NCI-H82 (cell line): Measurements from ENCODE around the gene PLA2G4C.

Experiments used
- DNase-seq: peaks from one replicate; lab custom pipeline; 2025; lab: John Stamatoyannopoulos, UW

The PLA2G4C gene, protein sequence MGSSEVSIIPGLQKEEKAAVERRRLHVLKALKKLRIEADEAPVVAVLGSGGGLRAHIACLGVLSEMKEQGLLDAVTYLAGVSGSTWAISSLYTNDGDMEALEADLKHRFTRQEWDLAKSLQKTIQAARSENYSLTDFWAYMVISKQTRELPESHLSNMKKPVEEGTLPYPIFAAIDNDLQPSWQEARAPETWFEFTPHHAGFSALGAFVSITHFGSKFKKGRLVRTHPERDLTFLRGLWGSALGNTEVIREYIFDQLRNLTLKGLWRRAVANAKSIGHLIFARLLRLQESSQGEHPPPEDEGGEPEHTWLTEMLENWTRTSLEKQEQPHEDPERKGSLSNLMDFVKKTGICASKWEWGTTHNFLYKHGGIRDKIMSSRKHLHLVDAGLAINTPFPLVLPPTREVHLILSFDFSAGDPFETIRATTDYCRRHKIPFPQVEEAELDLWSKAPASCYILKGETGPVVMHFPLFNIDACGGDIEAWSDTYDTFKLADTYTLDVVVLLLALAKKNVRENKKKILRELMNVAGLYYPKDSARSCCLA

DNA sequence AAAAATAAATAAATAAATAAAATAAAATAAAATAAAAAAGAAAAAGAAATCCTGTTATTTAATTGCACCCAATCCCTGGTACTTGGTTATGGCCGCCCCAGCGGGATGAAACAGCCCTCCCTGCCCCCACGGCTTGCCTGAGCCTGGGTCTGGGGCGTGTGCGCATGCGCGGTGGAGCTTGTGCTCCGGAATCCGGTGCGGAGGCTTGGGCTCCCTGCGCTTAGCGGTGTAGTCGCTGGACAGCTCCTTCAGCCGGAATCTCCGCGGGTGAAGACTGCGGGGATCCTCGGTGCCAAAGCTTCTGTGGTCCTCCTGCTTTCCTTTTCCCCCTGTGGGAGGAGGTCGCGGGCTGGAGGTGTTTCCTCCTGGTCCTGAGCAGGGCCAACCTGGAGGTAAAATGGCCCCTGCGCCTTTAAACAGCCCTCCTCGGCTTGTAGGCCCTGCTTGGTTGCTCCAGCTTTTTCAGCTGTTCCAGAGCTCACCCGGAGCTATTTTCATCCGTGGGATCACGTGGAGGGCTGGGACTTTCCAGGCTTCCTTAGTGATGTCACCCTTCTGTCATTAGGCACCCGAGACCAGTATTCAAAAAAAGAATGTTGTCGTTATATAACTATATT lies at the start of gene PLA2G4C:
Gene PLA2G4C, minus strand, starts transcription at position 468 of the 617 bp plus-strand sequence. CDS start 4,288 bp downstream, outside the sequence.
- DNase-seq, result peak; percentile 96

DNA sequence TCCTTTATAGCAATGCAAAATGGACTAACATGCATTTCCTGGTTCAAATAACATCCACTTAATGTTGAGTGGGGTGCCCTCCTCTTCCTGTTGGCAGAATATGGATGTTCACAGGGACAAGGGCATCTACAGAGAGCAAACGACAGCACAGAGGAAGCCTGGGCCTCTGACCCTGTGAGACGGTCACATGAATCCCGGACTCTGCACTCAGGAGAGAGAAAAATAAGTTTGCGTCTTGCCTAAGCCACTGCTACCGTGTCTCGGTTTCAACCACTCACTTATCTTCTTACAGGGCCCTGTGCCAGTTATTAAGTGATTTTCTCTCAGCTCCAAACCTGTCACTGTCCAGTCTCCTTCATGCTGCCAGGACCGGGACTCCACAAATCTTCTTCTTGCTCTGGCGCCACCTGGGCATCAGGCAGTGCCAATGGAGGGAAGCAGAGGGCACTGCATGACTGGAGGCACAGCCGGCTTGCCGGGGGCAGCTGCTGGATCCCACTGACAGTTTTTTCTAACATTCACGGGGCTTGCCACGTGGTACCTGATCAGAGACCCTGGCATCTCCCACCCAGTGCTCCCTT lies 47.7 kb upstream of the PLA2G4C start:
- DNase-seq, result no peak

- DNase-seq, result no peak
These were observed 43.4 kb upstream of the PLA2G4C start for GRCh38 chr19:48154003-48154402.

- DNase-seq, result peak; percentile 77
These were observed 41.9 kb upstream of the PLA2G4C start for GRCh38 chr19:48152551-48152950.

DNA sequence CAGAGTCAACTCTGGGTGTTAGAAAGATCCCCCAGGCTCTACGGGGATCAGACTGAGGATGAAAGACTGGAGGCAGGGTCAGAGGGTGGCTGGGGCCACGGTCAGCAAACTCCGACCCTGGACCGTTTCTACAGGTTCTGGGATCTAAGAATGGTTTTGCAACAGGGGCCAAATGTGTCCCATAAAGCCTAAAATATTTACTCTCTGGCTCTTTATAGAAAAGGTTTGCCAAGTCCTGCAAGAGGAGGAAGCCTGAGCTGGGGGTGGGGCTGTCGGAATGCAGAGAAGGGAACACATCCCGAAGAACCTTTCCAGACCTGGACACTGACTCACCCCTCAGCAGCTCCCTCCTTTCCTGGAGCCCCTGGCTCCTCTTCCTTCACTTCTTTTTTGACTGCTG lies 38.8 kb upstream of the PLA2G4C start:
- no peak for DNase-seq

- no peak for DNase-seq
These were observed 38.0 kb upstream of the PLA2G4C start for GRCh38 chr19:48148576-48148975.

- no peak for DNase-seq
These were observed 37.1 kb upstream of the PLA2G4C start for GRCh38 chr19:48147597-48148175.

DNA sequence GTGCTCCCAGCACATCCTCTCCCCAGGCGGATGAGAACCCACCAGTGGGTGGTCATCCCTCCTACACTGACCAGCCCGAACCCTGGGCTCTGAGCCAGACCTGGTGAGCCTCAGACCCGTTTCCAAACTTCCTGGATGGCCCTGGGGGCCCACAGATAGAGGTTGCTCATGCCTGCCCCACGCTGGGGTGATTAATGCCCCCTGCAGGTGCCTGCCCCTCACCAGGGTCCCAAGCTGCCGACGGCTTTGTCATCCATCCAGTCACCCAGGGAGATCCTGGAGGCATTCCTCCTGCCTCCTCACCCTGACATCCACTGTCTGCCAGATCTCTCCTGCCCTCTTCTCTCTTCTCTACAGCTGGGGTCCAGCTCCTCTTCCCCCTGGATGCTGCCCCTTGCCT lies 28.4 kb upstream of the PLA2G4C start:
- no peak for DNase-seq

- DNase-seq, result no peak
These were observed 26.8 kb upstream of the PLA2G4C start for GRCh38 chr19:48137411-48137810.

- no peak for DNase-seq
These were observed 25.9 kb upstream of the PLA2G4C start for GRCh38 chr19:48136547-48136946.

GRCh38 chr19:48135411-48135810 lies 24.8 kb upstream of the PLA2G4C start:
- DNase-seq, result peak; percentile 20

- no peak for DNase-seq
These were observed 22.5 kb upstream of the PLA2G4C start for GRCh38 chr19:48133094-48133493.

GRCh38 chr19:48127561-48127960 lies 16.9 kb upstream of the PLA2G4C start:
- DNase-seq, result no peak

DNA sequence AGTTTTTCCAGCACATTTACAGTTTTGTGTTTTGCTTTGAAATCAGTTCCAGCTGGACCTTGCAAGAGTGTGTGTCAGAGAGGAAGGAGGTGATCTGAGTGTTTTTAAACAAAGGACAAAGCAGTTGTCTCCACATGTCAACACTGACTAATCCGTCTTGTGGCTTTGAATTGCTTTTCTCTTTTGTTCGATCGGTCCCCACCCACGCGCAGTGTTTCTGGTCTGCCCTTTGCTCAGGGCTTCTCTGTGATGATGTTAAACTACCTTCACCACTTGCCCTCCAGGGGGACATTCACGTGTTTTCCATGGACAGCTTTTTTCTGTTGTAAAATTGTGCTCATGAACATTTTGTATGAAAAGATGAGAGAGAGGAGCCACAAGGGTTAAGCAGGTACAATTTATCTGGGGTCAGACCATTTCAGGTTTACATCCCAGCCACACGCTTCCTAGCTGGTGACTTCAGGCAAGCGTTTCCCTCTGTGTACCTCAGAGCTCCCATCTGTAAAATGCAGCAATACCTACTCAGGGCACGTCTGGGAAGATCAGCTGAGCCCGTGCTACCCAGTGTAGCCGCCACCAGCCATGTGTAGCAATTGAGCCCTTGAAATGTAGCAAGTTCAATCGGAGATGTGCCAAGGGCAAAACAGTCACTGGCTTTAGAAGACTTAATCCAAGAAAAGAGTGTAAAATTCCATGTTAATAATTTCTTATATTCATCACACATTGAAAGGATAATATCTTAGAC lies 13.5 kb upstream of the PLA2G4C start:
- DNase-seq, result no peak

DNA sequence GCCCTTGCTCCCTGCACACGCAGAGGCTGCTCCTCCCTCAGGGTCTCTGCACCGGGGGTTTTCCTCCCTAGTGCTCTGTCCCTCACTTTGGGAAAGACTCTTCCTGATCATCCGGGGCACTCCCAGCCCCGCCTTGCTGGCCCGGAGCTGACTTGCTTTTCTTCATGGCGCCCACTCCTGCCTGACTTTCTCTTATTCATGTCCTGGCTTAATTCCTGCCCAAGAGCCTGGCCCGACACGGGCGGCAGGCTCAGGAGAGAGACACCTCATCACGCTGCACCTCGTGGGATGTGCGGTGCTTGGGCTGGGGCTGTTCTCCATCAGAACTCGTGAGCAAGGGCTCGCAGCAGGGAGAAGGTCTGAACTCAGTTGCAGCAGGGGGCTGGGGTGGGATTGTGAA lies 11.8 kb upstream of the PLA2G4C start:
- DNase-seq, result no peak

DNA sequence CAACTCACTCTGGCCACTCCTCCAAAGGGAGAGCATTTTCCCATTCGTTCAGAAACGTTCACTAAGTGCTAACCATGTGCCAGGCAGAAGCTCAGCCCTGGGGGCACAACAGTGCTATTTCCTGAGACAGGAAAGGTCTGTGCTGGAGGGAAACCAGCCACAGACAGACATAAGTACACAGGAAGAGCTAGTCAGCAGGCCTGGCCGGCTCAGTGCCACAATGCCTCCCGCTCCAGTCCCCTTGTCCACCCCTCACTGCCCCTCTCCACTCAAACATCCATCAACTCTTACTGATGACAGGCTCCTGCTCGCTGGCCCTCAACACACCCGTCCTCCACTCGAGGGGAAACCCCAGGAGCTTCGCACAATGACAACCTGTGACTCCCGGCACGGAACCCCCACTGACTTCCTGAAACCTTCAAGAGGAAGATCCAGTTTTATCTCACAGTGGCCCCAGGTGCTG lies 11.3 kb upstream of the PLA2G4C start:
- no peak for DNase-seq

- DNase-seq, result no peak
These were observed 10.4 kb upstream of the PLA2G4C start for GRCh38 chr19:48121066-48121465.

DNA sequence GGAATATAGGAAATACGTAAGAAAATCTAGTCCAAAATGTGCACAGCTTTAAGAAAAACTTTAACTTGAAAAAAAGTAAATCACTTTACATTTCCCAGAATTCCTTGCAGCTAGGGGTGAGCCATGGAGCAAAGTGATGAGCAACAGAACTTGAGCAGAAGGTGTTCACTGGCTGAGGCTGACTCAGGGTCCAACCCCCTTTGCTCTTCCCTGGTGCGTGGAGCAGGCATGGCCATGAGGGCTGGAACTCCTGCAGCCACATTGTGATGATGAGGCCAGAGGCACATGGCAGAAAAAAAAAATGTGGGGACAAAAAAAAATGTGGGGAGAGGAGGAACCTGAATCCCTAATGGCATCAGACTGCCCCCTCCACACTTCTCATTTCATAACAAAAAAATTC lies 9.9 kb upstream of the PLA2G4C start:
- DNase-seq, result no peak

- no peak for DNase-seq
These were observed 7.5 kb upstream of the PLA2G4C start for GRCh38 chr19:48118131-48118517.

GRCh38 chr19:48117515-48118130 lies 7.0 kb upstream of the PLA2G4C start:
- no peak for DNase-seq

GRCh38 chr19:48113190-48113917 lies 2.7 kb upstream of the PLA2G4C start:
- DNase-seq, result no peak
